Pancreas (tissue), 10 donors: Measurements from ENCODE around the gene UBE2E2. TPM values are rescaled to one million over a fixed set of nuclear protein-coding genes. Genes with fewer than 3 reads are reported as not detected.

Experiments used
- ATAC-seq, 4 donors: fragments of 200-7000 bp; cut with Tn5 transposase; one replicate each; pipeline versions ENCODE4 v1.8.0 to v1.9.1; 2020; ENCODE audit warnings: mild to moderate bottlenecking in 4 of 4, moderate library complexity in 4 of 4
- DNase-seq, 6 donors: peaks; one replicate each; pipeline ENCODE4 v3.0.0-alpha.2; 2020
- FAIRE-seq: peaks from 2 replicates; lab custom pipeline; 2012; peaks lifted over from hg19 to GRCh38; lab: Jason Lieb, UNC
- H3K27ac ChIP-seq, 4 donors: fragments of 200-600 bp; sonication (generic); 1 replicate in 3 of 4; 2 replicates in 1 of 4; pipeline versions ENCODE4 v1.5.0 to v1.8.0; 2020
- H3K27me3 ChIP-seq, 4 donors: fragments of 200-600 bp; one replicate each; pipeline ENCODE4 v1.8.0; 2021
- H3K36me3 ChIP-seq, 3 donors: fragments of 200-600 bp; sonication (generic) in 1 of 3; one replicate each; pipeline versions ENCODE4 v1.5.0 to v1.8.0; 2020 to 2021
- H3K4me1 ChIP-seq, 3 donors: fragments of 200-600 bp; one replicate each; pipeline ENCODE4 v1.8.0; 2021
- H3K4me3 ChIP-seq, 4 donors: fragments of 200-600 bp; sonication (generic) in 2 of 4; one replicate each; pipeline versions ENCODE4 v1.5.0 to v1.8.0; 2020 to 2021
- H3K9me3 ChIP-seq, 4 donors: fragments of 200-600 bp; one replicate each; pipeline ENCODE4 v1.8.0; 2021
- WGBS, 2 donors: extraction: QIAGEN DNeasy Blood & Tissue Kit; methylation state at CpG; one replicate each; pipeline ENCODE4 v1.1.7; 2013; 5-methylcytosine and 5-hydroxymethylcytosine counted together
- intact Hi-C, 3 donors: fragments of 100-400 bp; cut with DNase I; formaldehyde crosslinking; loops; one replicate each; pipeline versions ENCODE4 v1.11.1 to v1.14.2; 2022
- polyA plus RNA-seq, 2 donors: library from polyadenylated mRNA; stranded (reverse); fragments of 200-250 nt; gene quantifications; one replicate each; pipeline ENCODE4 v1.2.3, GENCODE V29; 2013
- total RNA-seq, 6 donors: library from RNA; stranded (reverse); fragmentation: NEBNext Ultra II Directional in 4 of 6; extraction: Animal tissue kit (Norgen Biotek cat#: 25700) in 4 of 6; gene quantifications; one replicate each; pipeline versions ENCODE4 v1.2.1 to v1.2.4, GENCODE V29; 2021 to 2023
- TF ChIP-seq, protein P1 (sequence below), 4 donors: fragments of 200-600 bp; sonication (generic) in 3 of 4; IDR thresholded peaks; one replicate each; pipeline versions ENCODE4 v1.5.0 to v1.8.0; 2021; ENCODE audit warnings: antibody characterized with exemption in 4 of 4
- donor health status: healthy with polysubstance abuse.
- donor health status: DM: no; HTN: no; CAD: no; lungs with moderate emphysema.
- donor health status: DM: no; HTN: no; CAD: no.
- donor health status: control.
- donor health status: control.
- donor health status: Bipolar disorder and iron deficiency.
- donor health status: DM: yes; HTN: yes; CAD: no.
- donor health status: DM: no; HTN: no; CAD: no.
- donor health status: DM: no; HTN: no; CAD: no.
- donor health status: DM: yes; HTN: yes; CAD: no.

UBE2E2 gene
- total and polyA plus RNA-seq, 8 donors = 3.3 to 11.6 (median 5.8) TPM

- Histone ChIP-seq H3K4me3 (no peak overlapping the region), H3K4me1 (no peaks in the 10 kb centered on the region), H3K36me3 (no peaks in the 10 kb centered on the region), H3K27me3 (no peaks in the 10 kb centered on the region), H3K9me3 (no peaks in the 10 kb centered on the region), H3K27ac (no peak overlapping the region)
- DNase-seq (no peak), FAIRE-seq (no peak), ATAC-seq (no peak)
- TF ChIP-seq, protein P1, sequence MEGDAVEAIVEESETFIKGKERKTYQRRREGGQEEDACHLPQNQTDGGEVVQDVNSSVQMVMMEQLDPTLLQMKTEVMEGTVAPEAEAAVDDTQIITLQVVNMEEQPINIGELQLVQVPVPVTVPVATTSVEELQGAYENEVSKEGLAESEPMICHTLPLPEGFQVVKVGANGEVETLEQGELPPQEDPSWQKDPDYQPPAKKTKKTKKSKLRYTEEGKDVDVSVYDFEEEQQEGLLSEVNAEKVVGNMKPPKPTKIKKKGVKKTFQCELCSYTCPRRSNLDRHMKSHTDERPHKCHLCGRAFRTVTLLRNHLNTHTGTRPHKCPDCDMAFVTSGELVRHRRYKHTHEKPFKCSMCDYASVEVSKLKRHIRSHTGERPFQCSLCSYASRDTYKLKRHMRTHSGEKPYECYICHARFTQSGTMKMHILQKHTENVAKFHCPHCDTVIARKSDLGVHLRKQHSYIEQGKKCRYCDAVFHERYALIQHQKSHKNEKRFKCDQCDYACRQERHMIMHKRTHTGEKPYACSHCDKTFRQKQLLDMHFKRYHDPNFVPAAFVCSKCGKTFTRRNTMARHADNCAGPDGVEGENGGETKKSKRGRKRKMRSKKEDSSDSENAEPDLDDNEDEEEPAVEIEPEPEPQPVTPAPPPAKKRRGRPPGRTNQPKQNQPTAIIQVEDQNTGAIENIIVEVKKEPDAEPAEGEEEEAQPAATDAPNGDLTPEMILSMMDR (IDR thresholded peaks at IDR 0.05) = no peak
- intact Hi-C loops = no loop called here
- WGBS, 2 donors = 83 to 86% methylated on average over 5 of the region's 5 CpGs
These were observed 392.0 kb downstream of the UBE2E2 start for GRCh38 chr3:23594894-23595670.

DNA sequence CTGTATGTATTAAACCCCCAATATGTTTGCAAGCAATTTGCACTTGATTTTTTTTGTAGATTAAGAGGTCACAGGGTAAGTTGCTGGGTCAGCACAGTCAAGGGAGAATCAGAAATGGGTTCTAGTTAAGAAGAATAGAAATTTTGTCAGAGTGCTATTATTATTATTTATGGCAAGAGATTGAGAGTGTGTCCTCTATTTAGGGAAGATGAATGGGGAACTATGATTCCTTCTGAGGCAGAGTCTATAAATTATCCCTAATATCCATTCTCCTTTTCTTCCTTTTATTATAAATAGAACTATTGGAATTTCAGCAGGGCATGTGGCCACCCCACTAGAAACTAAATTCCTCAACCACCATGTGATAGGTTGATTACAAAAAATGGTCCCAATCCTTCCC lies 392.7 kb downstream of the UBE2E2 start:
- Histone ChIP-seq H3K9me3 (no peaks in the 10 kb centered on the region), H3K27ac (no peak overlapping the region), H3K4me1 (no peaks in the 10 kb centered on the region), H3K27me3 (no peaks in the 10 kb centered on the region), H3K4me3 (no peak overlapping the region), H3K36me3 (no peaks in the 10 kb centered on the region)
- no peak for FAIRE-seq
- ATAC-seq = no peak
- TF ChIP-seq, protein P1 (IDR thresholded peaks at IDR 0.05) = no peak
- DNase-seq = no peak
- intact Hi-C loops = no loop called here

DNA sequence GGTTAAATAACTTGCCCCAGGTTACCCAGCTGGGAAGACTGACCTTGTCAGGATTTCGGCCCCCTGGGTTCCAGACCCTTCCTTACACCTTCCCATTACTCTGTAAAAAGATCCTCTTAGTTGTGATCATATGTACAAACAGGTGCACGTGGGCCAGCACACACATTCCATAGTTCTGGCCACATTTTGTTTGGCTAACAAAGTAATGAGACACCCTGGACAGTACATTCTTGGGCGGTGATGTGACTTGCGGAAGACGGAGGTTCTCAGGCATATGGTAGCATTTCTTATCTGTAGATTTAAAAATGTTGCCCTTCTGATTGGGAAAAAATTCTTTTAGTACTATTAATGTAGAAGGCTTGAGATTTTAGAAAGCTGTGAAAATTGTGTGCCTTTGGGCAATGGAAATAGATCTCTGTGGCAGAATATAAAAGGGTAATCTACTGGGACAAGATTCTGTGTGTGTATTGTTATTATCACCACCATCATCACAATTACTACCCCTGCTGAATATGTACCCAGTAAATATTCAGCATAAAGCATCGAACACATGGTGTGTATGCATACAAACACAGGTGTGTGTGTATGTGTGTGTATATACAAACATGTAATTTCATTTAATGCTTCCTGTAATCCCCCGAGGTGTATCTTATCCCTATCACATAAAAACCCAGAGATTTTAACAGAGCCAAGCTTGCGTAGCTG lies 397.2 kb downstream of the UBE2E2 start:
- H3K36me3 ChIP-seq = no peaks in the 10 kb centered on the region
- TF ChIP-seq, protein P1 (IDR thresholded peaks at IDR 0.05) = no peak
- H3K4me1 ChIP-seq = no peaks in the 10 kb centered on the region
- DNase-seq = no peak
- no peak overlapping the region for H3K4me3 ChIP-seq
- no peaks in the 10 kb centered on the region for H3K9me3 ChIP-seq
- 68 to 70% methylated on average over 8 of the region's 8 CpGs for WGBS, 2 donors
- no peaks in the 10 kb centered on the region for H3K27me3 ChIP-seq
- peak in 1 of 4 donors; percentile 56 for ATAC-seq
- intact Hi-C loops = no loop called here
- H3K27ac ChIP-seq = no peak overlapping the region
- no peak for FAIRE-seq

GRCh38 chr3:23601091-23601822 lies 398.1 kb downstream of the UBE2E2 start:
- DNase-seq = no peak
- WGBS, 2 donors = 79 to 81% methylated on average over 11 of the region's 11 CpGs
- FAIRE-seq = no peak
- H3K27me3 ChIP-seq = no peaks in the 10 kb centered on the region
- no peak overlapping the region for H3K27ac ChIP-seq
- no peaks in the 10 kb centered on the region for H3K36me3 ChIP-seq
- TF ChIP-seq, protein P1 (IDR thresholded peaks at IDR 0.05) = no peak
- no peak for ATAC-seq
- H3K4me3 ChIP-seq = no peak overlapping the region
- intact Hi-C loops = no loop called here
- H3K9me3 ChIP-seq = no peaks in the 10 kb centered on the region
- no peaks in the 10 kb centered on the region for H3K4me1 ChIP-seq
